ENCODE data around the gene SDF4. TPM values are rescaled to one million over a fixed set of nuclear protein-coding genes. Genes with fewer than 3 reads are reported as not detected.

SDF4 gene
- total RNA-seq, 6 donors from 2014 or later = 79.0 to 172 (median 148) TPM

DNA sequence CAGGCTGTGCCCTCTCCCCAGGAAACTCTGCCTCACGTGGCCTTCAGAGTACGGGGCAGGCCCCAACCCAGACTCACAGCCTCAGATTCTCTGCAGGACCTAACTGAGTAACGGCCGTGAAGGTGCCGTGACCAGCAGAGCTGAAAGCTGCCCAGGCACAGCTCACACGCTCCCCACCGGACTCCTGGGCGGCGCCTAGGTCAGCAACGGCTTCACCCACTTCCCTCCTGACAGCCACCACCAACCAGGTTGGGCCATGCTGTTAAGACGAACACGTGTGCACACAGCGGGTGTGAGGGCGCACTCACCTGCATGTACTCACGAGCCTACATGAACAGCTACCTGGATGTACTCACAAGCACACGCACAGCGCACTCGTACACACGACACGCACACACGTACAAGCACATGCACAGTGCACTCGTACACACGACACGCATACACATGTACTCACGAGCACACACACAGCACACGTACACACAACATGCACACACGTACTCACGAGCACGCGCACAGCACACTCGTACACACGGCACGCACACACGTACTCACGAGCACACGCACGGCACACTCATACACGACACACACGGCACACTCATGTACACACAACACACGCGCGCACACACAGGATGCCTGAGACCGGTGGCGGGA is 9.1 kb downstream of the SDF4 start:
- Histone ChIP-seq H3K27ac (no peak overlapping the region), H3K36me3 (peaks cover 33 to 98% (median 85%) of the 10 kb centered on the region in 4 donors)

DNA sequence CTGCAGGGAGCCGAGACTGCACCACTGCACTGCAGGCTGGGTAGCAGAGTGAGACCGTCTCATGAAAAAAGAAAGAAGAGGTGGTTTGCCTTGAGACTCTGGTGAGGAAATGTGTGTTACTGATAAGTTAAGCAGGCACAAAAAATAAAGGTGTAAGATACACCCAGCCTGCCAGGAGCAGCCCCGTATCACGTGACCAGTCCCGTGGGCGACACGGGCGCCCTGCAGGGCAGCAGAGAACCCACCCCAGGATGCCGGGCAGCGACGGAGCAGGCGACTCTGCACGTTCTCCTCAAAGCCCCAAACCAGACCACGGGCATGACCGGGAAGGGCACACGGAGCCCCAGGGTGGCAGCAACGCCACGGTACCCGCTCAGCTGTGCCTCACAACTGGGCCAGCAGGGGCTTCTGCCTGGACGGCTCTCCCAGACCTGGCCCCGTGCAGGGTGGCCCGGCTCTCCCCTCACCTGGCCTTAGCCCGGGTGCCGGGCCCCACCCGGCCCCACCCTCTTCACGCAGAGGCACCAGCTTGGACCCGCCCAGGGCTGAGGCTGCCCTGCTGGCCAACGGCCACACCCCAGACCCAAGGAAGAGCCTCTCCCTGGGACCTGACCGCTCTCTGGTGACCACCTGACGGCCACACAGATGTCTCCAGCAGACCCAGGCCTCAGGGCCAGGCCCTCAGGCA is 9.8 kb downstream of the SDF4 start:
- Histone ChIP-seq H3K4me1 (peaks cover 0 to 5% (median 0%) of the 10 kb centered on the region in 4 donors), H3K36me3 (peaks cover 37 to 97% (median 85%) of the 10 kb centered on the region in 4 donors), H3K27ac (no peak overlapping the region)

More for the DNA sequence above, 9.1 kb downstream of the SDF4 start:
- DNase-seq = no peak
- H3K4me1 ChIP-seq = peaks cover 0 to 5% (median 0%) of the 10 kb centered on the region in 4 donors
- TF ChIP-seq POLR2AphosphoS5 (IDR thresholded peaks at IDR 0.05) (no peak), EP300 (IDR thresholded peaks at IDR 0.05) (no peak), POLR2A (IDR thresholded peaks at IDR 0.05) (no peak)
- TF ChIP-seq, protein P1, sequence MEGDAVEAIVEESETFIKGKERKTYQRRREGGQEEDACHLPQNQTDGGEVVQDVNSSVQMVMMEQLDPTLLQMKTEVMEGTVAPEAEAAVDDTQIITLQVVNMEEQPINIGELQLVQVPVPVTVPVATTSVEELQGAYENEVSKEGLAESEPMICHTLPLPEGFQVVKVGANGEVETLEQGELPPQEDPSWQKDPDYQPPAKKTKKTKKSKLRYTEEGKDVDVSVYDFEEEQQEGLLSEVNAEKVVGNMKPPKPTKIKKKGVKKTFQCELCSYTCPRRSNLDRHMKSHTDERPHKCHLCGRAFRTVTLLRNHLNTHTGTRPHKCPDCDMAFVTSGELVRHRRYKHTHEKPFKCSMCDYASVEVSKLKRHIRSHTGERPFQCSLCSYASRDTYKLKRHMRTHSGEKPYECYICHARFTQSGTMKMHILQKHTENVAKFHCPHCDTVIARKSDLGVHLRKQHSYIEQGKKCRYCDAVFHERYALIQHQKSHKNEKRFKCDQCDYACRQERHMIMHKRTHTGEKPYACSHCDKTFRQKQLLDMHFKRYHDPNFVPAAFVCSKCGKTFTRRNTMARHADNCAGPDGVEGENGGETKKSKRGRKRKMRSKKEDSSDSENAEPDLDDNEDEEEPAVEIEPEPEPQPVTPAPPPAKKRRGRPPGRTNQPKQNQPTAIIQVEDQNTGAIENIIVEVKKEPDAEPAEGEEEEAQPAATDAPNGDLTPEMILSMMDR (IDR thresholded peaks at IDR 0.05) = no peak
- 98% methylated on average over 37 to 41 of the region's 44 CpGs for WGBS, 2 donors
- H3K4me3 ChIP-seq = no peak overlapping the region
- no peaks in the 10 kb centered on the region for H3K9me3 ChIP-seq
- ATAC-seq (ENCODE audit: low FRiP score in 2 of 2) = no peak
- no peaks in the 10 kb centered on the region for H3K27me3 ChIP-seq

DNA sequence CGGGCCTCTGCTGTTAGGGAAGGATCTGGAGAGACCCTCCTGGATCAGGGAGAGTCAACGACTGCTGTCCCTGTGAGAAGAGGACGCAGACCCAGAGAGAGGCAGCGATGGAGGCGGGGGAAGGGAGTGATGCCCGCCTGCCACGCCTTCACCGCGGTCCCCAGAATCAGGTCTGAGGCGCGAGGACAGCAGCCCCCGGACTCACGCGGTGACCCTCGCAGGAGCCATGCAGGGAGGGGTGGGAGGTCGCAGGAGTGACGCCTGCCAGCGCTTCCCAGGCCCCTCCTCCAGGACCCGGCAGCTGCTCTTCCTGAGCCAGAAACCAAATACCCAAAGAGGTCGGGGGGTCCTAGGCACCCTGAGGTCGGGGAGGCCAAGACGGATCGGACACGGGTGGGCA is 11.6 kb downstream of the SDF4 start:
- WGBS, 2 donors = 90% methylated on average over 24 of the region's 24 CpGs
- DNase-seq (peak in 1 of 2 donors; percentile 54), ATAC-seq (ENCODE audit: low FRiP score in 2 of 2) (no peak)
- Histone ChIP-seq H3K36me3 (peaks cover 33 to 91% (median 78%) of the 10 kb centered on the region in 4 donors), H3K4me1 (peaks cover under 1 to 5% (median 3%) of the 10 kb centered on the region in 4 donors), H3K9me3 (no peaks in the 10 kb centered on the region), H3K4me3 (no peak overlapping the region), H3K27me3 (no peaks in the 10 kb centered on the region), H3K27ac (no peak overlapping the region)
- TF ChIP-seq, protein P1 (IDR thresholded peaks at IDR 0.05) = no peak
- TF ChIP-seq POLR2A (IDR thresholded peaks at IDR 0.05) (no peak), POLR2AphosphoS5 (IDR thresholded peaks at IDR 0.05) (no peak), EP300 (IDR thresholded peaks at IDR 0.05) (no peak)

More for the DNA sequence above, 9.8 kb downstream of the SDF4 start:
- 91 to 94% methylated on average over 4 to 21 of the region's 30 CpGs for WGBS, 2 donors
- no peaks in the 10 kb centered on the region for H3K9me3 ChIP-seq
- no peaks in the 10 kb centered on the region for H3K27me3 ChIP-seq
- no peak overlapping the region for H3K4me3 ChIP-seq
- DNase-seq (no peak), ATAC-seq (ENCODE audit: low FRiP score in 2 of 2) (no peak)
- TF ChIP-seq EP300 (IDR thresholded peaks at IDR 0.05) (no peak), POLR2AphosphoS5 (IDR thresholded peaks at IDR 0.05) (no peak), POLR2A (IDR thresholded peaks at IDR 0.05) (no peak)
- TF ChIP-seq, protein P1 (IDR thresholded peaks at IDR 0.05) = no peak

DNA sequence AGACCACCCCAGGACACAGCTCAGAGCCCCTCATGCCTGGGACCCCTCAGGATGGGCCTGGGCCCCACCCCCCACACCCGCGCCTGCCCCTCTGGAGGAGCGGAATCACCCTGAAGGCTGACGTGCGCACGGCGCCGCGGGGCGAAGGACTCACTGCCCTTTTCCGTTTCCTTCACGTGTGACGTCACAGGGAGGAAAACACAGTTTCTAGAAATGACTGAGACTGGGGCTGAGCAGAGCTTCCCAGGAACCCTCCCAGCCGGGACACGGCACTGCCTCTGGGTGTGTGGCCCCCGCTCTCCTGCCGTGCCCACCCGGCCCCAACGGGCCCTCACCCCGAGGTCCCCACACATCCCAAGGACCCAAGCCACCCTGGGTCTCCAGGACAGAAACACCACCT is 12.5 kb downstream of the SDF4 start:
- TF ChIP-seq POLR2A (IDR thresholded peaks at IDR 0.05) (no peak), EP300 (IDR thresholded peaks at IDR 0.05) (no peak), POLR2AphosphoS5 (IDR thresholded peaks at IDR 0.05) (no peak)
- TF ChIP-seq, protein P1 (IDR thresholded peaks at IDR 0.05) = no peak
- H3K36me3 ChIP-seq = peaks cover 33 to 84% (median 72%) of the 10 kb centered on the region in 4 donors
- DNase-seq = peak in 1 of 2 donors; percentile 83

More for the DNA sequence above, 12.5 kb downstream of the SDF4 start:
- no peak overlapping the region for H3K27ac ChIP-seq
- WGBS, 2 donors = 85 to 90% methylated on average over 17 to 20 of the region's 20 CpGs
- no peak overlapping the region for H3K4me3 ChIP-seq
- no peak for ATAC-seq (ENCODE audit: low FRiP score in 2 of 2)
- H3K9me3 ChIP-seq = no peaks in the 10 kb centered on the region
- H3K4me1 ChIP-seq = peaks cover 7 to 13% (median 10%) of the 10 kb centered on the region in 4 donors
- no peaks in the 10 kb centered on the region for H3K27me3 ChIP-seq

Data from upper lobe of left lung (tissue), 6 donors.